Measurements from ENCODE around the gene FLNB.
A peak's percentile ranks its signal among the peaks of the same experiment; 100 is the strongest.

The FLNB gene

DNA sequence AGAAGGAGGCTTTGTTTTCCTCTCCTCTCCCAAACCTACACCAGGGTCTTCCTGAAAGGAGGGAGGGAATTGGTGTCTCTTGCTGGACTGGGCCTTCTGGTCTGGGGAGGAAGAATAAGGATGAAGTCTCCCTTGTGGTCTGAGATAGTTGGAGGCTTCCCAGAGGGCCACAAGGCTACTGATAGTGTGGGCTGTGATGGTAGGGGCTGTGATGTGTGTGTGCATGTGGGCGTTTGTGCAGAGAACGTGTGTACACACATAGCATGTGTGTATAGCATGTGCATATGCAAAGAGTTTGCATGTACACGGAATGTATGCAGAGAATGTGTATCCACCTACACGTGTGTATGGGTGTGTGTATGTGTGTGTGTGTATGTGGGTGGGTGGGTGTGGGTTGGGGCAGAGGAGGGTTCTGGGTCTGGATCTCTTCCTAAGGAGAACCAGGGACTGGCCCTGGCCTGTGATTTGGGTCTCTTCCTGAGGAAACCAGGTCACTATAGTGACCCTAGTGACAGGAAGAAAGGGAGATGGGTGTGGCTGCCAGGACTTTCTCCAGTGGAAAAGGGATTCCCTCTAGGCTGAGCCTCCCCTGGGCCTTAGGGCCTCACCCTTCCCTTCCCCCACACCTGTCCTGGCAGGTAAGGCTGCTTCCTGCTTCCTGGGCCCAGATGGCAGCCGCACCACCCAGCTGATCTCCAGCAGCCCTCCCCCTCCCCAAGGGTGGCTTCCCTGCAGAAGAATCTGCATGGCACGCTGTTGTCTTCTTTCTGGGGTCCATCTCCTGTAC lies 1.7 kb downstream of the FLNB start:
- no peak for DNase-seq

DNA sequence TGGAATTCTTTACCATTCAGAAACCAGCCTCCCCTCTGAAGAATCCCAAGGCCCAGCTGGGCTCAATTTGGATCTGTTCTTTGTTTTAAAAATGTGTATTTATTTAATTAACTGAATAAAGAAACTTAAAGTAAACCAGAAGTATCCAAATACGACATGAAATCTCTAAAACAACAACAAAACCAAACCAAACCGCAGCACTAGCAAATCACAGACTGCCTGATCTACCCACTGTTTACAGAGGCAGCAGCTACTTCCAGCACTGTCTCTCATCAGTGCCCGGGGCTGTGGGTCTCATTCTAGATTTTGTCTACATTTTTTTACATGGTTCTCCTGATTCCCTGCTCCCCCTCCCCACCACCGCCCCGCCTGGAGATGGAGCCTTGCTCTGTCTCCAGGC lies 2.3 kb downstream of the FLNB start:
- no peak for DNase-seq

DNA sequence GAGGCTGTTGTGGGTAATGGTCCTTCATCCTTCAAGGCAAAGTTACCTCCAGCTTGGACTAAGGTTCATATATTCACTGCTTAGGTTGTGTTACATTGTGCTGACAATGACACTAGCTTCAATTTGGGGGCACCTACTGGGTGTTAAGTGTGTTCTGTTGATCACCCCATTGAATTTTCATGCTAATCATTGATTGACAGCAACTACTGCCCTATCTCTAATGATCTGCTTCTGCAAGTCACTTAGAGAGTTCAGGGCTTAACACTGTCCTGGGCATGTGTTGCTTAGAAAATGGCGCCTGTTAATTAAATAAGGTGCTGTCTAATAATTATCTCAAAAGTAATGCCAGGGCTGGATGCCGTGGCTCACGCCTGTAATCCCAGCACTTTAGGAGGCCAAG lies 3.4 kb downstream of the FLNB start:
- DNase-seq = no peak

DNA sequence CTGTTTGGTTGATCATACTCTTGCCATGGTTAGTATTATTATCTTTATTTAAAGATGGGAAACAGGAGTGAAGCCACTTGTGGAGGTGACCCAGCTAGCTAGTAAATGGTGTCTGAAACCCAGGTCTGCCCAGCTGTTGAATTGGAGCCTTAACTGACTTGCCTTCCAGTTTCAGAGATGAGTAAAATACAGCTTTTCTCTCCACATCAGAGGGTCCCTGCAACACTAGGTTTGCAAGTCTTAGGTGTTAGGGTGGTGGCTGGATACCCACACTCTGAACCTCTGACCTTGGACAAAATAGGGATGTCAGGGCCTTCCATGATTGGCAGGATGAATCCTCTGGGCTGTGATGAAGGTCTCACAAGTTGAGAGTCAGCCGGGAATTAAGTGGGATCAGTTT lies 4.1 kb downstream of the FLNB start:
- DNase-seq = no peak

DNA sequence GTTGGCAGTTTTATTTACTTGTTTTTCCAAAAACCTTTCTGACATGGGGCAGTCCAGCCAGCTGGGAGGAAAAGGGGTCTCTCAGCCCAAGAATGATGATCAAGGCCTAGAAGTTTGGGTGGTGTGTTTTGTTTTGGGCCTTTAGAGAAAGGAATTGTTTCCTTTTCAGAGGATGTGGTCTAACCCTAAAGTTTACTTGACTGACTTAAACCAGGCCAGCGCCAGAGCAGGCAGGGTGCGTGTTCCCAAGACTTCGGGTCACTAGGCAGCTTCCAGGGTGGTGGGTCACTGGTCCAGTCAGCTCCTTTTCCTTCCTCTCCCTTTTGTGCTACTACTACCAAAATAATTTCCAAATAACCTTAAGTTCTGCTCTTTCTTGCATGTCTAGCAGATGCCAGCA lies 4.9 kb downstream of the FLNB start:
- no peak for DNase-seq

DNA sequence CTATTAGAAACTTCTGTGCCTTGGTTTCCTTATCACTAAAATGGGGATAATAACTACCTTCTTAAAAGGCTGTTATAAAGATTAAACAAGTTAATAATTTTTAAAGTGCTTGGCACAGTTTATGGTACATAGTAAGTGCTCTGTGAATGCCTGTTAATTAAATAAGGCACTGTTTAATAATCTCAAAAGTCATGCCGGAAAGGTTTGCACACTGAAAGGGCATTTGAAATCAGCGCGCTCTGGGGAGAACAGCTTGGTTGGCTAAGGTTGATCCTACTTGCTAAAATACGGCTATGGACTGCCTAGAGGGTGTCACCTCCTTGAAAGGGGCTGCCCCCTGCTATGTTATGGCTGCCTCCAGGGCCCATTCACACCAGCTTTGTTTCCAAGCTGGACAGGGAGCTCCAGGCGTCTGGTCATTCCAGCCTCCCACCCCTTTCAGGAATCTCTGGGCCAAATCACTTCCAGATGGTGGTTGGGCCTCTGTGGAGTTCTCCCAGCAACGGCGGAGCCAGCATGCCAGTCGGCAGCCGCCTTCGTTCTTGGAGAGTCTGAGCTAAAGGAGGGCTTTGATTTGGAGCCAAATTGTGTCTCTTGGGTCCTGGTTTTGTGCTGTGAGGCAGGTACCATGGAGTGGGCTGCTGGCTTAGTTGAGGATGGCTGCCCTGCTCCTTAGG lies 5.9 kb downstream of the FLNB start:
- peak; percentile 87 for DNase-seq

DNA sequence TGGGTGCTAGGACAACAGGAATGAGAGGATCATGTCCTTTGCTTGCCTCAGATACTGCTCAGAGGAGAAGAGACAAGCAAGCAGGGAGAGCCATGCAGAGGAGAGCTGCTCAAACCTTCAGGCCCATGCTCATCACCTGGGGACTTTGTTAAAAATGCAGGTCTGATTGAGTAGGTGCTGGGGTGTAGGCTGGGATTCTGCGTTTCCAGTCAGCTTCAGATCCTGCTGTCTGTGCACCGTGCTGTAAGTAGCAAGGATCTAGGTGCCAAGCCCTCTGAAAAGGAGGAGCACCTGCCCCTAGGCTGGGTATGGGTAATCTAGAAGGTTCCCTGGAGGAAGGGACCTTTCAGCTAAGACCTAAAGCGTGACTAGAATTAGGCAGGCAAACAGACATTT lies 7.3 kb downstream of the FLNB start:
- no peak for DNase-seq

DNA sequence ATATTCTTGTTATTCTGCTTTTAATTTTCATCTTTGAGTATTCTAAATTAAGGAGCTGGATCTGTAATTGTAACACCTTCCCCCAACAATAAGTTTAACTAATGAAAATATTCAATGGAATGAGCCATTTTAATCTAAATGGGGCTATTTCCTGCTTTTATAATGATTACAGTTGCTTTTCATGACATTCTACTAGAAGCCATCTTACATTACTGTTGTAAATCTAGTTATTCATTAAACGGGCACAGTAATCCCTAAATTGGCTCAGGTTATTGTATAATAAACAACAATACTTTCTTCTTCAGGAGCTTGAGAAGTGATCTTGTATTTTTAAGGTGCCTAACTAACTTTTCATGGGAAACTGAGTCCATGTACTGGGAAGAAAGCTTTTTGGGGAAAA lies 8.5 kb downstream of the FLNB start:
- DNase-seq = no peak

DNA sequence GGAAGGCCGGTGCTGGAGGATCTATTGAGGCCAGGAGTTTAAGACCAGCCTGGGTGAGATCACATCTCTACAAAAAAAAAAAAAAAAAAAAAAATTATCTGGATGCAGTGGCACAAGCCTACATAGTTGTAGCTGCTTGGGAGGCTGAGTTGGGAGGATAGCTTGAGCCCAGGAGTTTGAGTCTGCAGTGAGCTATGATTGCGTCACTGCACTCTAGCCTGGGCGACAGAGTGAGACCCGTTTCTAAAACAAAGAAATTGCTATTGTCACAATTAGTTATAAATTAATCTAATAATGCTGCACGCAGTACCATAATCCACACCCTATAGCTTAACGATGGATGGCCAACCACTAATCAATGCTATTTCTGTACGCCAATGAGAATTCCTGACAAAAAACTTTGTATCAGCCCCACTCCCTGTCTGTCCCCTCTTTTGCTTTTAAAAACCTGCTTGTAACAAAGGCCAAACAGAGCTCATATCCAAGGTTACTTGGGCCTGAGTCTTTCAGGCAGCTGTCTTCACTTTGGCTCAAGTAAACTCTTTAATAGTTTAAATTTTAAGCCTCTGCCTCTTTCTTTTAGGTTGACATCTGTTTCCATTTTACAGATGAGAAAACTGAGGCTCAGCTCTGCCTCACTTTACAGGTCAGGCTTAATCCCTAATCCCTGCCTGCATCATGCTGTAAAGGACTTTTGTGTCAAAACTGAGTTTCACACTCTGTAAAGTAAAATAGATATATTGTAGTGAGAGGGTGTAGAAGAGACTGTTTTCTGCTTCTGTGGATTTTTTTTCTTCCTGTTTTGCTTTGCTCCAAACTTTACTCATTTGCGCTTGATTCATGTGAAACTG lies 10.9 kb downstream of the FLNB start:
- no peak for DNase-seq

DNA sequence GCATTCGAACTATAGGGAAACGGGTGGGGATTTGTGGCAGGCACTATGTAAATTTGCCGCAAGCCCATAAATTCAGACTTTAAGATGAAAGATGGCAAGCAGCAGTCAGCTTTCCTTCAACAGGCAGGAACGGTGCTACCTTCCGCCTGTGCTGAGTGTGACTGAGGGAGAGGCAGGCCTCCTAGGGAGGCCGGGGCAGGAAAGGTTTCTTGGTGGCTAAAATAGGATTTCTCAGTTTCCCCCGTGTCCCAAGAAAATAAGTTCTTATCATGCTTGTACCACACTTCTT lies 12.5 kb downstream of the FLNB start:
- no peak for DNase-seq

DNA sequence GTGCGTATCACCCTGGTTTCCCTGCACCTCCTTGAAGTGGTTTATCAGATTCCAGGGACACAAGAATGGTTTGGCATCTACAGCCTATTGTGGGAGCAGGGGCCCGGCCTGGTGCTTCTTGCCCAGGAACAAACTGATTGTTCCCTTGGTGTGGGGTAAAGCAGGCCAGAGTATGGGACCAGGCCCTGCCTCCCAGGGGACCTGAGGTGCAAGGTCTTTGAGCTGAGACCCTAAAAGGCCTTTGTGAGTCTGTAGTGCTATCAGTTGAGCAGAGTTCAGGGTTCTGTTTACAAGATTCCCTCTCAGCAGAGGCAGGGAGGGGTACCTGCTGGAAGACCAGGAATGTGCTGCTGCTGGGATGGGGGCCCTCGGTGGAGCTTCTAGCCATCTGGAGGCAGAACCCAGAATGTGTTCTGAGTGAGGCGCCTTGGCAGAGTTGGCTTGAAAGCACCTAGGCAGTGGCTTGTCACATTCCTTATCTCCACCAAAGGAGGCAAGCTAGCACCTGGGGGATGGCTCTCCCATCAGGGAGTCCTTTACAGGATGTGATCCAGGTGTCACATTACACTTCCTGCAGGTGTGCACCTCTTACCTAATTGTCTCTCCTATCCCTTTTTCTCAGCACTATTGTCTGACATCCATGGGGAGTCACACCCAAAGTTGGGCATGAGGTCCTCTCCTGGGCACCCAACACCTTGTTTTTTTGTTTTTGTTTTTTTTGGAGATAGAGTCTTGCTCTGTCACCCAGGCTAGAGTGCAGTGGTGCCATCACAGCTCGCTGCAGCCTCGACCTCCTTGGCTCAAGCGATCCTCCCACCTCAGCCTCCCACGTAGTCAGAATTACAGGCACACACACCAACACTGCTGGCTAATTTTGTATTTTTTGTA lies 13.1 kb downstream of the FLNB start:
- no peak for DNase-seq

DNA sequence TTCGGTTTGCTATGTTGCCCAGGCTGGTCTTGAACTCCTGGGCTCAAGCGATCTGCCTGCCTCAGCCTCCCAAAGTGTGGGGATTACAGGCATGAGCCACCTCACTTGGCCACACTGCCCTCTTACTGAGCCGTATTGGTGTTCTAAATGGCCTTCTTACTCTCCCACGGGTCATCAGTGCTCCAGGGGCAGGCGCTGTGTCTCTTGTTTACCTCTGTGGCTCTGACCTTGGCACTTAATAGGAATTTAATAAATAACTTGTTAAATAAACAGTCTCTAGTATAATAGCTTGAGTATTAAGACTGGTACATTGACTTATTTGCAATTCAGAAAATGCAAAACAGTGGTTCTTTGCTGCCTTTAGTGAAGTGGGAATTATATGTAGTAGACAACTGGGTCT lies 13.7 kb downstream of the FLNB start:
- no peak for DNase-seq

DNA sequence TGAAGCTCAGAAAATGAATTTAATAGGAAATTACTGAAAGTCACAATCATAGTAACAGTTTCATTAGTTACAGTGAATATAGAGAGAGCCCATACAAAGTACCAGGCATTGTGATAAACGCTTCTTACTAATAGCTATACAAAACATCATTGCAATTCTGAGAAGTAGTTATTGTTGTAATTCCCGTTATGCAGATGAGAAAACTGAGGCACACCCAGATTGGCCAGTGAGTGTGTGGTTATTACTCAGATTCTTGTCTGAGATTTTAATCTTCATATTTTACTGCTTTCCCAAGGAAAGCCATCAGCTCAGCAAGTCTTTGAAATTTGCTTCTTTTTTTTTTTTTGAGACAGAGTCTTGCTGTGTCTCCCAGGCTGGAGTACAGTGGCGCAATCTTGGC lies 14.3 kb downstream of the FLNB start:
- DNase-seq = no peak

DNA sequence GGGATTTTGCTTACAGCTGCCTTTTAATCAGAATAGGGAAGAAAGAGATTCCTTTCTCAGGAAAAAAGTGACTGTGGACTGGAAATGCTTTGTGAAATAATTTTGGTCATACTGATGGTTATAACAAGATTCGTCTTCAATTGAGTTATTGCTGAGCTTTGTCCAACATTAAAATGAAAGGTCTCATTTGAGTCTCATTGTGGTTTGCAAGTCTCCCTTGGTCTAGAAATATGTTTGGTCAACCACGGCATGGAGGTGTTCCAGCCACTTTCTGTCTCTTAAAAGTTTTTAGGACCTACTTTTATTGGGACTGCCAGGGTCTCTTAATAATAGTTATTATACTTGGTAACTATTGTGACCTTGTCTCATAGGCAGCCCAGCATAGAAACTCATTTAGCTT lies 15.3 kb downstream of the FLNB start:
- no peak for DNase-seq

DNA sequence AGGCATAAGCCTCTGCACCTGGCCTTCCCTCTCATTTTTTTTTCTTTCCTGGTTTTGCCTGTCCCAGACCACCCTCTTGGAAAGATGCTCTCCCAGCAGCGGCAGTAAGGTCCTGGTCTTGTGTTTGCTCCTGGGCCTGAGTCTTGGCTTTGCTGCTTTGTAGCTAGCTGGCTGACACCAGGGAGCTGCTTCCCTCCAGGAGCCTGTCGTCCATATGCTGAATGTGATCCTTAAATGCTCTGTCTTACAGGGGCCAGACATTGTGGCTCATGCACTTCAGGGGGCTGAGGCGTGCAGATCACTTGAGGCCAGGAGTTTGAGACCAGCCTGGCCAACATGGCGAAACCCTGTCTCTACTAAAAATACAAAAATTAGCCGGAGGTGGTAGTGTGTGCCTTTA lies 17.2 kb downstream of the FLNB start:
- no peak for DNase-seq

DNA sequence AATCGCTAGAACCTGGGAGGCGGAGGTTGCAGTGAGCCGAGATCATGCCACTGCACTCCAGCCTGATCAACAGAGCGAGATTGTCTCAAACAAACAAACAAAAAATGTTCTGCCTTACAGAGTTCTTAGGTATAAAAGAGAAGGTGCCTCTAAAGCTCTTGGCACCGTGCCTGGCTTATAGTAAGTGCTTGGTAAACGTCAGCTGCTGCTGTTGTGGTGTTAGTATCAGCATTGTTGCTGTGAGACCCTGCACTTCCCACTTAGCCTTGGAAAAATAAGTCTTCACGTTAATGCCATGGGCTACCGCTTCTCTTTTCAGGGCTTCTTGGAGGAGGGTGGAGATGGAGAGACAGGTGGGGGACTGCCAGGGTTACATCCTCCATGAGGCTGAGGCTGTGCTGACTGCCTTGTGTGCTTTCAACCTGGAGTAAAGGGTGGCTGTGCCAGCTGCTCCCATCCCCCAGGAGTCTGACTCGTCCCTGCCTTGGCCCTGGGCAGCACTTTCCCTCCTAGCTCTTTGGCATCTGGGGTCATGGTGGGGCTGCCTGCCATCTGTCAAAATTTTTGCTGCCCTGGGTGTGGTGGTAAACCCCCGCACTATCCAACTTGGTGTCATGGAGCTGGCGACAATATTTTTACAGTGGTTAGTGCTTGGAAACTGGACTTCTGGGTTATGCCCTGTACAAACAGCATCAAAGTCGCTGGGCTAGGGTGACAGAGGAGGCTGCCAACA lies 17.8 kb downstream of the FLNB start:
- peak; percentile 59 for DNase-seq

DNA sequence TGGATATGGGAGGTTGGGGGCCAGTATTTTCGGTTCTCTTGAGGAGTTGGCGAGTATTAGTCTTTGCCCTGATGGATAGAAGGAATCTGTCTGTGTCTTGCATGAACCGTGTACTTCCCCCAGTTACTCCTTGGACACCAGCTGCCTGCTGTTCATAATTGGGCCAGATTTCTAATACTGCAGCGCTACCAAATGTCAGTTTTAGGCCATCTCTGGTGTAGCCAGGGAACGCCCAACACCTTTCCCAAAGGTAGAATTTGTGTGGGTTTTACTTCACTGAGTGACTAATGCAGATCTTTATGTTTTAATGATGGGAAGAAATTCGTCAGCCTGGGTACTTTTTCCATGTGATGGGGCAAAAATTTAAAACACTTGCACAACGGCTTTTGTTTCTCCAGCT lies 18.4 kb downstream of the FLNB start:
- DNase-seq = no peak

DNA sequence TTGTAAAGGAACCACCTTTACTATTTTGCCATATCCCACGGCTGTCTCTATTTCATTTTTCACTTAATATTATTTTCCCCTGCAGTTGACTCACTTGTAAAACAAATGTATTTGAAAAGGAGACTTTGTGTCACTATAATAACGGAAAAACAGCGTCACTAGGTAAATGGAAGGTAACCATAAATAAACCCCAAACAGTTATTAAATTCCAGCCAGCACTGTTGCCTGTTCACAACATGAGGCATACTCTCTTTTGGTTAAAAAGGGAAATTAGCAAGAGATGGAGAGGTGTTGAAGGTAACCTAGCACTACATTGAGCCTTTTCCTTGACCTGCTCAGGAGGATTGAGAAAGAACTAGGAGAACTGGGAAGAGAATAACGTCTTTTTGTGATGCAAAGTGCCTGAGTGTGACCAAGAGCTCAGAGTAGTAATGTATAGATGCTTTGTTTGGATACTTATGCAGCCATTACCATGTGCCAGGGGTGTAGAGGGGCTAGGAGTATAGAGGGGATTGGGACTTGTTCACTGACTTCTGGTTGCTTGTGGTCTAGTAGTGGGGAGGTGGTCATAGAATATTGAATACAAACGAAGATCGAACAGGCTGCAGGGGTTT lies 19.6 kb downstream of the FLNB start:
- no peak for DNase-seq

DNA sequence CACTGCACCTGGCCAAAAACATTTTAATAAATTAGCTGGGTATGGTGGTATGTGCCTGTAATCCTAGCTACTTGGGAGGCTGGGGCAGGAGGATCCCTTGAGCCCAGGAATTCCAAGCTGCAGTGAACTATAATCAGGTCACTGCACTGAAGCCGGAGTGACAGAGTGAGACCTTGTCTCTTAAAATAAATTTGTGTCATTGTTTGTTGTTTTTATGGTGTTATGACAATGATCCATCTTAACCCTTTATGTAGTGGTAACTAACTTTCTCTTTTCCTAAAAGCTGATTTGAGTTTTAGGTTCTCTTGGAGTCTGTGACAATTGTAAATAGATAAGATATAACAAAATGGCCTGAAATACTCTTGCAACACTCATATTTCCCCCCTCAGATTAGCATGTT lies 20.7 kb downstream of the FLNB start:
- DNase-seq = no peak

DNA sequence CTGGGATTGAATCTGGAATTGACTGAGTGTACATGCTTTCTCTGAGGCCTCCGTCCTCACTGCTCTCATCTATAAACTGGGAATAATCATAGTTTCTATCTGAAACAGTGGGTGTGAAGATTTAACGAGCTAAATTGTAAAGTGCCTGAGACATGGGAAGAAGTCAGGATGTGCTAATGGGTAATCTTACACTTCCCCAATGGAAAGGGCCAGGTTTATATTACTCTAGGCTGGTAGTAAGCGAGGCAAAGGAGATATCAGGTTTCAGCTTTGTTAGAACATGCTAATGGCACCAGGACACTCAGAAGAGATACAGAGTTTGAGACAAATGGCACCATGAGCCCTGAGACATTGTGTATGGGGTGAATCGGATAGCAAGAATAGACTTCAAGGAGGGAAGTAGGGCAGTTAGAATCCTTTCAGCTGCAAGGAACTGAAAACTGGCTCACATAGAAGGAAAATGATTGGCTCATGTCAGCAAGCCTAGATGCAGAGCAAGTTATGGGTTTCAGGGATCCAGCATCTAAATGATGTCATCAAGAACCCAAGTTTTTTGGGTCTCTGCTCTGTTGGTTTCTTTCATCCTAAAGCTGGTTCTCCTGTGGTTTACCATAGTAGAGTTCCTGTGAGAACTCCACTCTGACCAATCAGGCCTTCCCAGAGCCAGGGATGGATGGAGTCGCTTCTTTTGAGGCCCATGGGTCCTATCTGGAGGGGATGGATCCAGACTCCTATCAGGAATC lies 21.8 kb downstream of the FLNB start:
- no peak for DNase-seq

DNA sequence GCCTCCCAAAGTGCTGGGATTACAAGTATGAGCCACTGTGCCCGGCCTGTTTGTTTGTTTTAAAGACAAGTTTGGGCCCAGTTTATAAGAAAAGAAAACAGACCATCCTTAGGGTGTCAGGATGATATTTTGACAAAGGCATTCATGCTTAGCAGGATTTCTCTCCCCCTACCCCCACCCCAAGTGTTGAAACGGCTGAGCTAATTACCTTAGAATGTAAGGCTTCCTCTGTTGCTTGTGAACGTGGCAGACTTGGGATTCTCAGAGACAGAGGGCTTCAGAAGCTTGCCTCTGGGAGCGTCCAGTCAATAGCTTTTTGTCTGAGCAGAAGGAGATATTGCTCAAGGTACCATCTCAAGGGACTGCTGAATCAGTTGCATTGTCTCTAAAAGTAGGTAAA lies 24.0 kb downstream of the FLNB start:
- DNase-seq = no peak

Data from left hindlimb (tissue), 1 donor.